ENCODE results near the gene BCAR3.

BCAR3 gene

DNA sequence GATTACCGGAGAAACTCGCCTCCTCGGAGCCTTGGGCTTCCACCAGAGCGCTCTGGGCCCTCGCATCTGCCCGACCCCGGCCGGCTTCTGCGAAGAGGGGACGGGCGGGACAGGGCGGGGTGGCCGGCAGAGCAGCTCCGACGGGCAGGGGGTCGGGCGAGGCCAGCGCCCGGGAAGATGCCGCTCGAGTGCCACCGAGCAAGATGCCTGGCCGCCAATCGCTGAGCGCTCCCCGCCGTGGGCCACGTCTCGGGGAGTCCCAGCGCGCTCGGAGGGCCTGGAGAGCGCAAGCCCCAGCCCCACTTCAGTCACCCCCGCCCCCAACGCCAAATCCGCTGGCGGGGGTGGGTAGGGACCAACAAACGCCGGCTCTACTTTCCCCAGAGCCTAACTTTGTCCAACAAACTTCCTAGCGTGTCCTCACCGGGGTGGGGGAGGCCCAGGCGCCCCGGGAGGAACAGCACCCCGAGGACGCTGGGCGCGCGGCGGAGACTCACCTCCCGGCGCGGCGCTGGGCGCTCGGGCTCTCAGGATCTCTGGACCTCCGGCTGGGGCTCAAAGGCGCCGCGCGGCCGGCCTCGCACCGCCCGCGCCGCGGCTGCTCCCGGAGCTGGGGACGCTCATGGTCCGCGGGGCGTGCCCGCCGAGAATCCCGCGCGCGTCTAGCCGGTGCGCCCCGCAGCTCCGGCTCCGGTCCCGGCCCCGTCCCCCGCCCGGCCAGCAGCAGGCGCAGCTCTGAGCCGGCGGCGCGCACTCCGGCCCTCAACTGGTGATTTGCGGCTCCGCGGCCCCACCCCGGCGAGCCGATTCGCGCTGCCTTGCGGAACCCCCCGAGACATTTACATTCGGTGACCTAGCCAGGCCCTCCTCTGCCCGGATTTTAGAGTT lies at the start of gene BCAR3:
TSS of gene BCAR3 (minus strand) at position 737 of the 888 bp plus-strand sequence. CDS start 6,907 bp downstream, outside the sequence.
- DNase-seq, result no peak

- DNase-seq, result no peak
Observed at GRCh38 chr1:93730621-93731020, 49.0 kb upstream of the BCAR3 start.

- no peak for DNase-seq
Observed at GRCh38 chr1:93729906-93730305, 48.3 kb upstream of the BCAR3 start.

DNA sequence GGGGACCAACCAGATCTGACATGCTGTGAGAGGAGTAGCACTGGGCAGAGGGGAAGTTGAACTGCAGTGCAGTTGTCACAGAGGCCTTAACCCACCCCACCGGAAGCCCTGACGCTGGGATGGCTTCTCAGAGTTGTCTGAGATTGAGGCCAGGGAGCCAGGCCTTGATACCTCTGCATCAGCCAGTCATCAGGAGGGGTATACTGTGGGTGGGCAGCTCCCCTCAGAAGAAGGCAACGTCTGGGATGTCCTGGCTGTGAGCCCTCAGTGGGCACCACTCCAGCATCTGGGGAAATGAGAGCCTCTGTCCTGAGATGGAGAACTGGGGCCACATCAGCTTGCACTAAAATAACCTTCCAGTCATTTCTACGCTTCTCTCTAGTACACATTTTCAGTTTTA lies 47.9 kb upstream of the BCAR3 start:
- DNase-seq, result no peak

DNA sequence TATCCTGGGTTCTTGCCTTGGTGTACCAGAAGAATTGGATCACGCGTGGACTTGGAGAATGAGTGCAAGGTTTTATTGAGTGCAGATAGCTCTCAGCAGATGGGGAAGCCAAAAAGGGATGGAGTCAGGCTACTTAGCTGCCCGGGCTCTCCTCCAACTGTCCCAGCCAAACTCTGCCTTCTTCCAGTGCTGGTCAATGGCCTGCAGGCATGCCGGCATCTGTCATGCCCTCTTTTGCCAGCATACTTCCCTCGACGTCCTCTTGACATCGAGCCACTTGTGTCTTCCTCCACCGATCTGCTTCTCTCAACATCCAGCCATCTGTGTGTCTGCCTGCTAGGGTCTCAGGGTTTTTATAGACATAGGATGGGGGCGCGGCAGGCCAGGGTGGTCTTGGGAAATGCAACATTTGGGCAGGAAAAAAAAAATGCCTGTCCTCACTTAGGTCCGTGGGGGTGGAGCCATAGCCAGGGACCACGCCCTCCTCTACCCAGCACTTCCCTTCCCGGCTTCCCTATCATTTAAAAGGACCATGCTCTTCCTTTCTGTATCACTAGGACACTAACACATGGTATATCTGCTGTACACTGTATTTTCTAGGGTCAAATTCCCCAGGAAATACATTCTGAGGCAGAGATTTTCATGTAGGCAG lies 47.0 kb upstream of the BCAR3 start:
- no peak for DNase-seq

- no peak for DNase-seq
Observed at GRCh38 chr1:93723733-93724270, 42.2 kb upstream of the BCAR3 start.

- no peak for DNase-seq
Observed at GRCh38 chr1:93723110-93723509, 41.5 kb upstream of the BCAR3 start.

DNA sequence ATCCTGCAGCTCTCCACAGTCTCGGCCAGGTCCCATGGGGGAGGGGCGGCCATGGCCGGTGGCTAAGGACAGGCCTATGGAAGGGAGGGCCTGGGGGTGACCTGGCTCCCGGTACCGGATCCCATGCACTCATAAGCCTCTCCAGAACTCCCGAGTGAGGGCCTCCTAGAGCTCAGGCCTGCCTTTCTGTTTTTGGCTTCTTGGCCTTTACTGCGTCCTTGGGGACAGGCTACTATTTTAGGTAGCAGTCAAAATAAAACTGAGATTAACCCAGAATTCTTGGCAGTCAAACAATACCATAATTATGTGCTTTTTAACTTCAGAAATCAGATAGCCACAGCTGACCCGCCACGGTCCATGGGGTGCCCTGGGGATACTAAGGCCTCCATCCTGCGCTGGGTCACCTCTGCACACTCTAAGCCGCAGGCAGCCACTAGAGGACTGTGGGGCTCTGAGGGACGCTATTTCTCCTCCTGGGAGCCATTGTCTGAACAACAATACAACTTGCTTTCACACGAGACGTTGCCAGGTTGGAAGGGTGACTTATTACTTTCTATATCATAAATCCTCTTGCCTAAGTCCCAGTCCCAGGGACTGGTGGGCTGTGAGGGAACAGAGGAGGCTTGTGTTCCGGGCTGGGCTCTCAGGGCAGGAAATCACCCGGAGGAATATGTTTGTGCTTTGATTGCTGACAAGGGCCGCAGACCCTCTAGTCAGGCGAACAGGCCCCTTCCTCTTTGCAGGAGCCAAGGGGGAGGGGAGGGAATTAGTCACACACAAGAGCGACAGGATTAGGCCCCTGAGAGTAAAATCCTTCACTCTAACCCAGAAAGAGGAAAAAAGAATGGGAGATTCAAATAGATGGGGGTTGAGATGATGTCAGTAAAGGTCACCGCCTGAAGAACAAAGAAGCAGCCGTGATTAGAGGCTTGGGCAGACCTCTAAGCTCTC lies 40.7 kb upstream of the BCAR3 start:
- no peak for DNase-seq

DNA sequence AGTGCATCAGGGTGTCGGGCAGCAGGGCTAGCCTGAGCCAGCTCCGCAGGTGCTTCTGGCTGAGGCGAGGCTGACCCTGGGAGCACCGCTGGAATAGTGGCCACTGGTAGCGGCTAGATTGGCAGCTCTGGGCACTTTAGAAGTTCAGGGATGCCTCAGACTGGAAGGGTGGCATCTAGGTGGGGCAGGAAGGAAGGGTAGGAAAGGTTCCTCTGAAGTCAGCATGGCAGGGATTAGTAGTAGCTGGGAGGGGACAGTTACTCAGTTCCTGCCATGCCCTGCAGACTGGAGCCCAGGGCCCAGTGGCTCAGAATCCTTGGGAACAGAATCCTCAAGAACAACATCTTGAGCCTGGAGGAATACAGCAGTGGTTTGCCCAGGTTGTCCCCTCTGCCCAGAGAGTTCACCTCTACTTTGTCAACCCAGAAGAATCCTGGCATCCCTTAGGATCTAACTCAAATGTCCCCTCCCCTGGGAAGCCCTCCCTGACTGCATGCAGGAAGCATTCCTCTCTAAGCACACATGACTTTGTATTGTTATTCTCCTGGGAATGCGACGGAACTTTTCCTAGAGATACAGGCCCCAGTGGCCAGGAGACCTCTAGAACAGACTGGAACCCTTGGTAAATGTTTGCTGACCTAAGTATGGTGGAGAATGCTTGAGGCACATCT lies 39.5 kb upstream of the BCAR3 start:
- DNase-seq, result no peak

- DNase-seq, result no peak
Observed at GRCh38 chr1:93717640-93718039, 36.0 kb upstream of the BCAR3 start.

- DNase-seq, result no peak
Observed at GRCh38 chr1:93716941-93717368, 35.3 kb upstream of the BCAR3 start.

DNA sequence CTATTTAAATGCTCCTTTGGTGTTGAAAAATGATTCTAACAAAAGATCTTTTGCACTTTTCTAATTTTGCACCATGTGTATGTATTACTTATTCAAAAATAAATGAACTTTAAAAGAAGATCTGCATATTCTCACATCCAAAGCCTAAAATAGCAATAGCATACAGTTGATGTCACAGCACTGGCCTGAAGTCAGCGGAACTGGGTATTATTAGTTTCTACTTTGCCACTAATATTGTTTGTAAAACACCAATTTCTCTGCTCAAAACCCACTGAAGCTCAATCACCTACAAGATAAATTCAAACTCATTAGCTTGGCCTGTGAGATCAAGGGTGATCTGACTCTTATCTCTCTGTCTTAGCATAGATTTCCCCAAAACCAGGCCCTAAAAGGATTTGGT lies 34.5 kb upstream of the BCAR3 start:
- DNase-seq, result no peak

GRCh38 chr1:93715529-93716126 lies 34.0 kb upstream of the BCAR3 start:
- DNase-seq, result no peak

- DNase-seq, result no peak
Observed at GRCh38 chr1:93714356-93714755, 32.7 kb upstream of the BCAR3 start.

DNA sequence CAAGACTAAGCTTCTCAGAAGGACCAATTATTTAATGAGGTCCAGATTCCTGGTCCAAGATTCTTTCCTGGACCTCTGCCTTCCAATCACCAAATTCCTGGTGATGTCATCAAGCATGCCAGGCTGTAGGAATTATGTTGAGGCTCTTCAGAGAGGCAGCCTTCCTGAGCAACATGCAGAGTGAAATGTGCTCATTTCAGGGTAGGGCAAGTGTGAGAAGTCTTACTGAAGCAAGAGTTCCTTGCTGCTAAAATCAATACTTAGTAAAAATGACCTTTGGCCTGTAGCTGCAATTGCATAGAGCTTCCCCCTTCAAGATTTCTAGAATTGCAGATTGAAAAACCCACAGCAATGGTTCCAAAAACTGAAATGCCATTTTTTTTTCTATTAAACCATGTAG lies 31.7 kb upstream of the BCAR3 start:
- no peak for DNase-seq

DNA sequence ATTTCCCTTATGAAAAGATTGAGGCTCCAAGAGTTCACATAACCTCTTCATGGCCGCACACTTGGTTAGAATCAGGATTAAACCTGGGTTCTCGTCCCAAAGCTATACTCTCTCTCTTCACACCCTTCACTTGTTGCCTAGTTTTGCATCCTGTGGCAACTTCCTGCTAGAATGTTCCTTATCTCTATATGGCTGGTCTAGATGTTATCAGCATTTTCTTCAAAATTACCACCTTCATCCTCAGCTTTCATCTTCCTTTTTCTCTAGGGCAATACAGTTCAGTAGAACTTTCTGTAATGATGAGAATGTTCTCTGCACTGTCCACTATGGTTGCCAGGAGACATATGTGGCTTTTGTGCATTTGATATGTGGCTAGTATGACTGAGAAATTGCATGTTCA lies 31.1 kb upstream of the BCAR3 start:
- no peak for DNase-seq

- no peak for DNase-seq
Observed at GRCh38 chr1:93710499-93711453, 29.1 kb upstream of the BCAR3 start.

DNA sequence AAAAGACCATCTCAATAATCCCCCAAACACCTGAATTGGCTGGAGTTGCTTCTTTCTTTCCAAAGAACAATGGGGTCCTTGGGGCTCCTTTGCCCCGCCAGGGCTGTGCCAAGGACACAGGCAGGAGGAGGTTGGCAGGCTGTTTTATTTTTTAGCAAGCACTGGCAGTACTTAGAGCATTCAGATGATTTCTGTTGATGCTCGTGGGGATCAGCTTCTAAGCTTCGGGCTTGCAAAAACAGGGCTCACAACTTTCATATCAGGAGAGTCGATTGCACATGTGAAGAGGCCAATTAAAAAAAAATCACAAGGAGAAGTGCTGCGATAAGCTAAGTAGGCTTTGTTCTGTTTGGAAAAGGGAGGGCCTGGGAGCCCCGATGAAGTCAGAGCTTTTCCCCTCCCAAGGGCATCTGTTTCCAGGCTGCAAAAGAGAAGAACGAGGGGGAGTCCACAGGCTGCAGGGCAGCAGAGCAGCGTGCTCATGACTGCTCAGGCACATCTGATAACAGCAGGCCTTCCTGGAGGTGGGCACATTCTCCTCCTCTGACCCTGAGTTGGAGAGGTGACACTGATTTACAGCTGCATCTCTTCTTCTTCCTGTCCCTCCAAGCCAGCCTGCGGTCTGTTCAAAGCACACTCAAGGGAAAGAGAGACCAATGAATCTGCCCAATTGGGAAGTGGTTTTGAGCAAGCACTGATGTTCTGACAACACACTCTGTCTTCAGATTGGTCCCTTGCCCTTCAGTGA lies 27.3 kb upstream of the BCAR3 start:
- no peak for DNase-seq

- DNase-seq, result peak; percentile 25
Observed at GRCh38 chr1:93707956-93708355, 26.3 kb upstream of the BCAR3 start.
